Measurements from ENCODE around the gene ZNF598. TPM values are rescaled to one million over a fixed set of nuclear protein-coding genes. Genes with fewer than 3 reads are reported as not detected.

ZNF598 gene
- total and polyA plus RNA-seq, 10 of the 15 experiments (the other 5 are each of a cell fraction or from before 2014, with no cell fraction given), result 0.08 to 74.0 (median 14.4) TPM

GRCh38 chr16:2001456-2002355 lies 7.9 kb downstream of the ZNF598 start:
- DNase-seq (ENCODE audit: low read depth, low spot score), result no peak
- Histone ChIP-seq H3K4me1 (ENCODE audit: control insufficient read depth, insufficient read depth, low read length) (peaks cover 8% of the 10 kb centered on the region), H3K36me3 (ENCODE audit: control insufficient read depth in 2 of 2, insufficient read depth in 2 of 2, low read length in 1 of 2) (peaks cover 3 to 50% of the 10 kb centered on the region in 2 experiments), H4K20me1 (ENCODE audit: control insufficient read depth, insufficient read depth) (peaks cover 6% of the 10 kb centered on the region), H3K4me2 (ENCODE audit: control insufficient read depth, insufficient read depth) (no peak overlapping the region), H3K4me3 (no peak overlapping the region), H3K79me2 (ENCODE audit: control insufficient read depth, insufficient read depth, low read length) (peaks cover 28% of the 10 kb centered on the region), H2AFZ (ENCODE audit: control insufficient read depth, low read depth, low read length) (no peak overlapping the region), H3K27ac (ENCODE audit: control insufficient read depth, insufficient read depth) (no peak overlapping the region), H3K9me3 (replicated peaks; ENCODE audit: control insufficient read depth, insufficient read depth, low read length) (no peaks in the 10 kb centered on the region), H3K27me3 (replicated peaks in 1 of 2; ENCODE audit: control insufficient read depth in 2 of 2, insufficient read depth in 2 of 2, low read length in 1 of 2) (no peaks in the 10 kb centered on the region), H3K9ac (ENCODE audit: control insufficient read depth, insufficient read depth, low read length) (no peak overlapping the region)
- FAIRE-seq, result no peak
- WGBS (ENCODE audit: insufficient coverage, insufficient replicate concordance, low lambda C conversion rate, missing lambda C conversion rate), result 97% methylated on average over 53 of the region's 53 CpGs
- SMC1A ChIA-PET (ENCODE audit: uncharacterized antibody, unreplicated experiment), result no interaction called here
- in situ Hi-C loops (cut with MboI), result no loop called here
- no peak for ATAC-seq
- no TSS peak for BruUV-seq (replicated peaks)
- peak; percentile 26 for TF ChIP-seq POLR2A (IDR thresholded peaks at IDR 0.05; ENCODE audit: low read depth, low read length)
- TF ChIP-seq ASH2L (IDR thresholded peaks at IDR 0.05; ENCODE audit: borderline replicate concordance, low read depth), result no peak
- TF ChIP-seq NRF1 (conservative IDR thresholded peaks at IDR 0.05; ENCODE audit: low read depth, low read length), result no peak
- TF ChIP-seq CHD4 (IDR thresholded peaks at IDR 0.05), result no peak
- TF ChIP-seq CREM (IDR thresholded peaks at IDR 0.05; ENCODE audit: low read depth), result no peak
- TF ChIP-seq FOXK2 (IDR thresholded peaks at IDR 0.05), result no peak
- no peak for TF ChIP-seq STAT3 (IDR thresholded peaks at IDR 0.05; ENCODE audit: low read depth, low read length)
- CTCF ChIA-PET, result interaction anchor here (0.7 to 4.3 kb wide), 5 partner anchors 8 to 198 kb away, joined by 3 to 54 read pairs (median 4); no protein-coding TSS in a partner anchor
- POLR2A ChIA-PET, result no interaction called here
- intact Hi-C loops (cut with micrococcal nuclease; ENCODE audit: unreplicated experiment), result no loop called here
- RAD21 ChIA-PET (ENCODE audit: unreplicated experiment), result interaction anchor here (0.6 to 2.5 kb wide), 3 partner anchors 11 to 138 kb away, joined by 3 to 14 read pairs (median 4); no protein-coding TSS in a partner anchor

- H3K9me3 ChIP-seq (replicated peaks; ENCODE audit: control insufficient read depth, insufficient read depth, low read length), result no peaks in the 10 kb centered on the region
- no peak for ATAC-seq
- DNase-seq (ENCODE audit: low read depth, low spot score), result no peak
- FAIRE-seq, result no peak
- H3K4me3 ChIP-seq, result no peak overlapping the region
- 91% methylated on average over 17 of the region's 19 CpGs for WGBS (ENCODE audit: insufficient coverage, insufficient replicate concordance, low lambda C conversion rate, missing lambda C conversion rate)
- no peak overlapping the region for H2AFZ ChIP-seq (ENCODE audit: control insufficient read depth, low read depth, low read length)
- POLR2A ChIA-PET, result no interaction called here
- H3K4me1 ChIP-seq (ENCODE audit: control insufficient read depth, insufficient read depth, low read length), result peaks cover 7% of the 10 kb centered on the region
- intact Hi-C loops (cut with micrococcal nuclease; ENCODE audit: unreplicated experiment) (no loop called here), in situ Hi-C loops (cut with MboI) (no loop called here)
- RAD21 ChIA-PET (ENCODE audit: unreplicated experiment), result interaction anchor here (0.6 kb wide), 1 partner anchor 20 kb away, joined by 4 read pairs; no protein-coding TSS in a partner anchor
- CTCF ChIA-PET, result interaction anchor here (0.9 to 1.4 kb wide), 2 partner anchors 15 to 35 kb away, joined by 3 to 4 read pairs; no protein-coding TSS in a partner anchor
- no peak overlapping the region for H3K27ac ChIP-seq (ENCODE audit: control insufficient read depth, insufficient read depth)
- H3K27me3 ChIP-seq (replicated peaks in 1 of 2; ENCODE audit: control insufficient read depth in 2 of 2, insufficient read depth in 2 of 2, low read length in 1 of 2), result no peaks in the 10 kb centered on the region
- H3K9ac ChIP-seq (ENCODE audit: control insufficient read depth, insufficient read depth, low read length), result no peak overlapping the region
- H3K79me2 ChIP-seq (ENCODE audit: control insufficient read depth, insufficient read depth, low read length), result peaks cover 22% of the 10 kb centered on the region
- H4K20me1 ChIP-seq (ENCODE audit: control insufficient read depth, insufficient read depth), result peaks cover 6% of the 10 kb centered on the region
- H3K36me3 ChIP-seq (ENCODE audit: control insufficient read depth in 2 of 2, insufficient read depth in 2 of 2, low read length in 1 of 2), result peaks cover 3 to 50% of the 10 kb centered on the region in 2 experiments
- H3K4me2 ChIP-seq (ENCODE audit: control insufficient read depth, insufficient read depth), result no peak overlapping the region
- BruUV-seq (replicated peaks), result no TSS peak
- SMC1A ChIA-PET (ENCODE audit: uncharacterized antibody, unreplicated experiment), result no interaction called here
- no peak for TF ChIP-seq RFX5 (IDR thresholded peaks at IDR 0.05; ENCODE audit: low read depth, low read length)
- TF ChIP-seq GATAD2B (conservative IDR thresholded peaks at IDR 0.05; ENCODE audit: low read depth), result no peak
- no peak for TF ChIP-seq TCF3 (IDR thresholded peaks at IDR 0.05; ENCODE audit: borderline replicate concordance, insufficient read depth, low read depth, low read length)
- TF ChIP-seq SP1 (IDR thresholded peaks at IDR 0.05; ENCODE audit: low read depth, low read length), result no peak
- TF ChIP-seq NR2C1 (IDR thresholded peaks at IDR 0.05), result no peak
- no peak for TF ChIP-seq JUNB (IDR thresholded peaks at IDR 0.05)
- TF ChIP-seq, protein P1, sequence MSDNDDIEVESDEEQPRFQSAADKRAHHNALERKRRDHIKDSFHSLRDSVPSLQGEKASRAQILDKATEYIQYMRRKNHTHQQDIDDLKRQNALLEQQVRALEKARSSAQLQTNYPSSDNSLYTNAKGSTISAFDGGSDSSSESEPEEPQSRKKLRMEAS (IDR thresholded peaks at IDR 0.05; ENCODE audit: low read depth, low read length), result no peak
- TF ChIP-seq DPF2 (IDR thresholded peaks at IDR 0.05), result no peak
- no peak for TF ChIP-seq NR2C2 (IDR thresholded peaks at IDR 0.05; ENCODE audit: borderline replicate concordance, control insufficient read depth, insufficient read length, low read depth)
- TF ChIP-seq ZSCAN29 (IDR thresholded peaks at IDR 0.05), result no peak
Observed at GRCh38 chr16:2001035-2001434, 8.6 kb downstream of the ZNF598 start.
